Heart left ventricle (tissue), 16 donors: ENCODE data around the gene TBR1. TPM values are rescaled to one million over a fixed set of nuclear protein-coding genes. Genes with fewer than 3 reads are reported as not detected.

Source experiments
- ATAC-seq, 4 donors: fragments of 200-7000 bp; cut with Tn5 transposase; one replicate each; pipeline ENCODE4 v1.9.1; 2020 to 2022; ENCODE audit warnings: moderate library complexity in 4 of 4, mild to moderate bottlenecking in 3 of 4, moderate number of reproducible peaks in 1 of 4
- DNase-seq, 5 donors: peaks; one replicate each; pipeline ENCODE4 v3.0.0-alpha.2; 2020
- H3K27ac ChIP-seq, 12 donors: fragments of 200-600 bp; sonication (generic) in 4 of 12; one replicate each; pipeline versions ENCODE4 v1.5.0 to v1.8.0; 2016 to 2022; ENCODE audit warnings: mild to moderate bottlenecking in 2 of 12
- H3K27me3 ChIP-seq, 9 donors: fragments of 200-600 bp; sonication (generic) in 2 of 9; one replicate each; pipeline versions ENCODE4 v1.5.1 to v1.8.0; 2016 to 2022; ENCODE audit warnings: mild to moderate bottlenecking in 3 of 9
- H3K36me3 ChIP-seq, 9 donors: fragments of 200-600 bp; sonication (generic) in 2 of 9; one replicate each; pipeline versions ENCODE4 v1.5.0 to v1.8.0; 2018 to 2022; ENCODE audit warnings: mild to moderate bottlenecking in 2 of 9
- H3K4me1 ChIP-seq, 12 donors: fragments of 200-600 bp; sonication (generic) in 4 of 12; one replicate each; pipeline versions ENCODE4 v1.5.0 to v1.8.0; 2016 to 2022; ENCODE audit warnings: mild to moderate bottlenecking in 3 of 12
- H3K4me3 ChIP-seq, 12 donors: fragments of 200-600 bp; sonication (generic) in 4 of 12; one replicate each; pipeline versions ENCODE4 v1.5.0 to v1.8.0; 2017 to 2022; ENCODE audit warnings: mild to moderate bottlenecking in 9 of 12, moderate library complexity in 4 of 12
- H3K9me3 ChIP-seq, 12 donors: fragments of 200-600 bp; sonication (generic) in 4 of 12; one replicate each; pipeline versions ENCODE4 v1.5.0 to v1.8.0; 2016 to 2022; ENCODE audit warnings: mild to moderate bottlenecking in 1 of 12
- CTCF ChIP-seq, 12 donors: fragments of 200-600 bp; sonication (generic) in 4 of 12; IDR thresholded peaks; one replicate each; pipeline versions ENCODE4 v1.5.0 to v1.8.0; 2018 to 2022; ENCODE audit warnings: antibody characterized with exemption in 12 of 12, mild to moderate bottlenecking in 5 of 12
- POLR2A ChIP-seq, 2 donors: fragments of 450-650 bp; IDR thresholded peaks; one replicate each; pipeline ENCODE4 v1.6.1; 2017; ENCODE audit warnings: antibody characterized with exemption in 2 of 2, mild to moderate bottlenecking in 2 of 2, moderate library complexity in 2 of 2
- WGBS, 4 donors: extraction: QIAGEN DNeasy Blood & Tissue Kit in 2 of 4; methylation state at CpG; one replicate each; pipeline versions ENCODE4 v1.1.5 to v1.1.7; 2013 to 2018; 5-methylcytosine and 5-hydroxymethylcytosine counted together
- intact Hi-C, 10 donors: fragments of 100-400 bp; cut with DNase I; formaldehyde crosslinking; loops; one replicate each; pipeline versions ENCODE4 v1.11.1 to v1.14.2; 2022
- polyA plus RNA-seq, 2 donors: library from polyadenylated mRNA; stranded (reverse); fragments of 200-250 nt; gene quantifications; one replicate each; pipeline ENCODE4 v1.2.3, GENCODE V29; 2013
- total RNA-seq, 9 donors: library from RNA; depleted of rRNA in 2 of 9; stranded (reverse); fragments of >200 nt in 2 of 9; fragmentation: NEBNext Ultra II Directional in 3 of 9; extraction: Animal tissue kit (Norgen Biotek cat#: 25700) in 3 of 9; gene quantifications; one replicate each; pipeline versions ENCODE4 v1.1.0 to v1.2.4, GENCODE V29; 2016 to 2023
- donor health status: ischemic (EF 13 %, LVEDD 7.1; RV severe dilation, severe dysfunction).
- donor health status: healthy with polysubstance abuse.
- donor health status: DM: no; HTN: yes; CAD: no.
- donor health status: DM: no; HTN: no; CAD: no.
- donor health status: ischemic (EF 25% LVEDD 6.9; RV normal size, moderate dysfunction).
- donor health status: ischemic (EF 25% LVEDD 5.7; RV mildly dilated, moderate dysfunction).
- donor health status: healthy.
- donor health status: DM: yes; HTN: yes; CAD: no.
- donor health status: ischemic (EF 35%, LVEDD 5.7; RV mildly dilated, moderate dysfunction).
- donor health status: nonischemic (EF 11% LVEDD 7.7; RV severe dilation, severe dysfunction).
- donor health status: DM: yes; HTN: yes; CAD: no.
- donor health status: PGD.
- donor health status: ischemic (EF 29% LVEDD 5.4; RV normal size, mild dysfunction).
- donor health status: nonischemic (EF 23%, LVEDD 6.1; RV moderate dilation, normal function).

The TBR1 gene
- total and polyA plus RNA-seq, 11 donors = 1.0 TPM; not detected in 10

- H3K9me3 ChIP-seq = no peaks in the 10 kb centered on the region
- intact Hi-C loops = no loop called here
- H3K27me3 ChIP-seq = peaks cover 79 to 100% (median 98%) of the 10 kb centered on the region in 9 donors
- H3K4me1 ChIP-seq = peaks cover 0 to 32% (median 13%) of the 10 kb centered on the region in 12 donors
- no peak overlapping the region for H3K27ac ChIP-seq
- ATAC-seq = peak in 2 of 4 donors; percentile 62 to 68
- H3K36me3 ChIP-seq = no peaks in the 10 kb centered on the region
- TF ChIP-seq POLR2A (IDR thresholded peaks at IDR 0.05) = no peak
- TF ChIP-seq CTCF (IDR thresholded peaks at IDR 0.05) = no peak
- DNase-seq = peak in 1 of 5 donors; percentile 61
- 2 to 9% (median 3%) methylated on average over 24 to 125 of the region's 125 CpGs for WGBS, 4 donors
- peak overlapping the region in 11 of 12 donors; percentile 18 to 48 (median 27) for H3K4me3 ChIP-seq
These were observed 7.6 kb downstream of the TBR1 start for GRCh38 chr2:161423421-161424393.

GRCh38 chr2:161424394-161424769 lies 8.3 kb downstream of the TBR1 start:
- no peak for ATAC-seq
- peaks cover 0 to 28% (median 8%) of the 10 kb centered on the region in 12 donors for H3K4me1 ChIP-seq
- no peak for DNase-seq
- TF ChIP-seq CTCF (IDR thresholded peaks at IDR 0.05) = no peak
- no peak for TF ChIP-seq POLR2A (IDR thresholded peaks at IDR 0.05)
- H3K27me3 ChIP-seq = peaks cover 72 to 100% (median 98%) of the 10 kb centered on the region in 9 donors
- no peaks in the 10 kb centered on the region for H3K36me3 ChIP-seq
- no peak overlapping the region for H3K27ac ChIP-seq
- H3K4me3 ChIP-seq = peak overlapping the region in 1 of 12 donors; percentile 48
- H3K9me3 ChIP-seq = no peaks in the 10 kb centered on the region
- 10 to 12% (median 11%) methylated on average over 9 of the region's 9 CpGs for WGBS, 4 donors
- intact Hi-C loops = no loop called here

- DNase-seq (no peak), ATAC-seq (no peak)
- WGBS, 4 donors = 13 to 22% (median 18%) methylated on average over 4 of the region's 4 CpGs
- intact Hi-C loops = no loop called here
- H3K36me3 ChIP-seq = no peaks in the 10 kb centered on the region
- peaks cover 68 to 99% (median 95%) of the 10 kb centered on the region in 9 donors for H3K27me3 ChIP-seq
- H3K27ac ChIP-seq = no peak overlapping the region
- peaks cover 0 to 28% (median 8%) of the 10 kb centered on the region in 12 donors for H3K4me1 ChIP-seq
- H3K4me3 ChIP-seq = no peak overlapping the region
- H3K9me3 ChIP-seq = no peaks in the 10 kb centered on the region
- no peak for TF ChIP-seq POLR2A (IDR thresholded peaks at IDR 0.05)
These were observed 9.0 kb downstream of the TBR1 start for GRCh38 chr2:161424891-161425727.

- ATAC-seq (no peak), DNase-seq (no peak)
- TF ChIP-seq CTCF (IDR thresholded peaks at IDR 0.05) = no peak
- TF ChIP-seq POLR2A (IDR thresholded peaks at IDR 0.05) = no peak
- intact Hi-C loops = no loop called here
- Histone ChIP-seq H3K27me3 (peaks cover 61 to 99% (median 92%) of the 10 kb centered on the region in 9 donors), H3K9me3 (no peaks in the 10 kb centered on the region), H3K4me1 (peaks cover 0 to 28% (median 8%) of the 10 kb centered on the region in 12 donors), H3K27ac (no peak overlapping the region), H3K36me3 (no peaks in the 10 kb centered on the region), H3K4me3 (no peak overlapping the region)
- WGBS, 4 donors = 18 to 24% (median 20%) methylated on average over 17 of the region's 17 CpGs
These were observed 9.8 kb downstream of the TBR1 start for GRCh38 chr2:161425728-161426454.
